SH-SY5Y (cell line): ENCODE measurements around the gene SKOR1.

Source experiments
- GATA2 ChIP-seq: IDR thresholded peaks from 2 replicates; pipeline ENCODE4 v1.6.1; 2011; ENCODE audit warnings: mild to moderate bottlenecking, low read depth, low read length
- GATA3 ChIP-seq: IDR thresholded peaks from 2 replicates; pipeline ENCODE4 v1.6.1; 2011; ENCODE audit warnings: low read depth, mild to moderate bottlenecking, low read length, moderate library complexity

The SKOR1 gene

GRCh38 chr15:67820122-67820991 is 5.0 kb upstream of the SKOR1 start:
- no peak for TF ChIP-seq GATA3
- TF ChIP-seq GATA2: no peak

GRCh38 chr15:67820992-67821783 is 4.1 kb upstream of the SKOR1 start:
- TF ChIP-seq GATA3 (no peak), GATA2 (no peak)

- TF ChIP-seq GATA2: no peak
- no peak for TF ChIP-seq GATA3
Observed at GRCh38 chr15:67821784-67822440, 3.4 kb upstream of the SKOR1 start.

GRCh38 chr15:67822537-67823313 is 2.6 kb upstream of the SKOR1 start:
- TF ChIP-seq GATA2: no peak
- TF ChIP-seq GATA3: no peak

- TF ChIP-seq GATA2: no peak
- TF ChIP-seq GATA3: no peak
Observed at GRCh38 chr15:67823314-67824196, 1.8 kb upstream of the SKOR1 start.

GRCh38 chr15:67824197-67824968 is 926 bp upstream of the SKOR1 start:
- TF ChIP-seq GATA2 (peak; percentile 20; the same call in 1 of the 2 replicates), GATA3 (no peak)

GRCh38 chr15:67825881-67826716 is 790 bp downstream of the SKOR1 start:
- TF ChIP-seq GATA2 (no peak), GATA3 (no peak)

- TF ChIP-seq GATA3 (no peak), GATA2 (no peak)
Observed at GRCh38 chr15:67826717-67827561, 1.6 kb downstream of the SKOR1 start.

- no peak for TF ChIP-seq GATA3
- TF ChIP-seq GATA2: no peak
Observed at GRCh38 chr15:67827562-67828277, 2.4 kb downstream of the SKOR1 start.

GRCh38 chr15:67828278-67828968 is 3.1 kb downstream of the SKOR1 start:
- TF ChIP-seq GATA3 (no peak), GATA2 (no peak)
